H4 (cell line): ENCODE data around the gene FOXK2. TPM values are rescaled to one million over a fixed set of nuclear protein-coding genes. Genes with fewer than 3 reads are reported as not detected.
A peak's percentile ranks its signal among the peaks of the same experiment; 100 is the strongest.

Experiments used
- DNase-seq: peaks from one replicate; pipeline ENCODE4 v3.0.0-alpha.2; 2015; ENCODE audit warnings: low spot score
- total RNA-seq: library from RNA; depleted of rRNA; stranded (reverse); fragments of >200 nt; shearing (Covaris generic); gene quantifications from 2 replicates; pipeline ENCODE4 v1.2.3, GENCODE V29; 2014

Gene FOXK2
- total RNA-seq, 1 experiment from 2014 or later: 26.1 TPM

DNA sequence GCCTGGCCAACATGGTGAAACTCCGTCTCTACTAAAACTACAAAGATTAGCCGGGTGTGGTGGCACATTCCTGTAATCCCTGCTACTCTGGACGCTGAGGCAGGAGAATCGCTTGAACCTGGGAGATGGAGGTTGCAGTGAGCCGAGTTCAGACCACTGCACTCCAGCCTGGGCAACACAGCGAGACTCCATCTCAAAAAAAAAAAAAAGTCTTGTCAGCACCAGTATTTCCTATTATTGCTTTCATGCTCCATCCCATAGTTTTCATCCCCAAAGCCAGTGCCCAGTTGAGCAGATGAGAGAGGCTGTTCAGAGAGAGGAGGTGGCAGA, 70.3 kb downstream of the FOXK2 start:
- DNase-seq: no peak

- DNase-seq: no peak
These were observed 70.7 kb downstream of the FOXK2 start for GRCh38 chr17:82590216-82590615.

- DNase-seq: no peak
These were observed 71.5 kb downstream of the FOXK2 start for GRCh38 chr17:82590881-82591539.

DNA sequence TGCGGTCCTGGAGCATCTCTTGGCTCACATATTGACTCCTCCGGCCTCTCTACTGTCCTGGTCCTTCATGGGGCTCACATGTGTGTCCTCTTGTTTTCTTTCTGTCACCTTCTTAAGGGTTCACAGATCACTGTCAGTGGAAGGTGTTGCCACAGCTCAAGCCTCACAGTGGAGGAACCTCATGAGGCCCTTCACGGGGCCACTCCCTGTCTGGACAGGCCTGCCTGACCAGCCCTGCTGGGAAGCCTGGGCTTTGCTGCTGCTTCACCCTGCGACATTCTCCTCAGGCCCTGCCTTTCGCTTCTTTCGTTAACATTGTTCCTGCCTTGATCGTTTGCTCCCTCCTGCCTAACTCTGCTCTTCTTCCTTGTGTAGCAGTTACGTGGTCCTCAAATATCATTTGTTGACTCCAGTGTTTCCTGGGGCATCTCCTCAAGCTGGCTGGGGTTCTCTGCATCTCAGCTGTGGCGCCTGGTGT, 72.8 kb downstream of the FOXK2 start:
- DNase-seq: no peak

GRCh38 chr17:82592767-82593589, 73.4 kb downstream of the FOXK2 start:
- DNase-seq: peak; percentile 82

GRCh38 chr17:82593590-82594087, 74.1 kb downstream of the FOXK2 start:
- no peak for DNase-seq

- DNase-seq: no peak
These were observed 75.0 kb downstream of the FOXK2 start for GRCh38 chr17:82594571-82594970.

GRCh38 chr17:82595893-82596292, 76.4 kb downstream of the FOXK2 start:
- no peak for DNase-seq

GRCh38 chr17:82596296-82596695, 76.8 kb downstream of the FOXK2 start:
- DNase-seq: no peak

DNA sequence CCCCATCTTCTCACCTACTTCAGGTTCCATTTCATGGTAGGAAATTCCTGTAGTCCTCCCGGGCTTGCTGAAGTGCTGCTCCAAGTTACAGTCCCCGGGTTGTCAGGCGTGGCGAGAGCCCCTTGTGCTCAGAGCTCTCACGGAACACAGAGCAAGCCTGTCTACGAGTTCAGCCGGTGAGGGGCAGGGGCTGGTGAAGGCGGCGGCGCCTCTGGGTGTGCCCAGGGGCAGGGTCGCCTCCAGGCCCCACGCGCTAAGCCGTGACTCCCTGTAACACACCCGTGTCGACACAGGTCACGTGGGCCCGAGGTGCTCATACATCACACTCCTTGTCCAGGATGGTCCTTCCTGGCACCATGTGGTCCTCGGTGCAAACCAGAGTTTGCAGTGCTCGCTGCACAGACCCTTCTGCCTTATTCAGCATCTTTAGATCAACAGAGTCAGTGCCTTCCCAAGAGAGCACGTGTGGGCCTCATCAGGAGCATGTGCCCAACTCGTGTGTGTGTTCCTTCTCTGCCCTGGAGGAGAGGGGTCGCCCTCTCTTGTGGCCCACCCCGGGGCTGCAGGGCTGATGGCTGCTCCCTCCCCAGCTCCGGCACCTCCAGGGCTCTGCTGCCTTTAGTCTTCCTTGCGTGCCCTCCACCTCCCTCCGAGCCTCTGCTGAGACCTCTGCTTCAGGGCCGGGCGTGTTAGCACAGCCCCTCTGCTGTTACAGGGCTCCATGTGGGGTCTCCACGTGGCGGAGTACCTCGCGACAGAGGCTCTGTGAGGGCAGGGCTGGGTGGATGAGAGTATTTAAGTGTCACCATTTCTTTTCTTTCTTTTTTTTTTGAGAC, 77.5 kb downstream of the FOXK2 start:
- no peak for DNase-seq

- DNase-seq: no peak
These were observed 79.0 kb downstream of the FOXK2 start for GRCh38 chr17:82598256-82599119.

- no peak for DNase-seq
These were observed 80.4 kb downstream of the FOXK2 start for GRCh38 chr17:82599674-82600661.

GRCh38 chr17:82600731-82601446, 81.4 kb downstream of the FOXK2 start:
- DNase-seq: no peak

DNA sequence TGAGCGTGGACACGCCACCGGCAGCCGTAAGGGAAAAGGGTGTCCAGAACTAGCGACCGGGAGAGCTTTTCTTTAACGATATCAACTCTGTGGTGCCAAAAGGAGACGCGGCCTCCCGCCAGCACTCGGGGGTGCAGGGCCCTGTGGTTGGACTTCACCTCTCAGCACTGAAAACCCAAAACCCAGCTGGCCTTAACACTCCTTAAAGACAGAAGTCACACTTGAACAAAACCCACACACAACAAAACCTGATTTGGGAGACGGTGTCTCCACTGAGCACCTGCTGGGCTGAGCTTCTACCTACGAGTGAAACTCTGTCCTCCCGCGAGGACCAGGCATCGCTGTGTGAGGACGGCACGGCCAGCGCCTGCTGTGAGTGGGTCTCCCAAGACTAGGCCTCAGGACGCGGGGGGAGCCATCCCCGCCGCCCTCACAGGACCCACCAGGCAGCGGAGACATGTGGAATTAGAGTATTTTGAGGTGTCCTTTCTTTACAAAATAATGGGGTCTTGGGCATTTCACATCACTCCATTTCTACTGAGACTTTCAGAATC, 82.0 kb downstream of the FOXK2 start:
- no peak for DNase-seq

DNA sequence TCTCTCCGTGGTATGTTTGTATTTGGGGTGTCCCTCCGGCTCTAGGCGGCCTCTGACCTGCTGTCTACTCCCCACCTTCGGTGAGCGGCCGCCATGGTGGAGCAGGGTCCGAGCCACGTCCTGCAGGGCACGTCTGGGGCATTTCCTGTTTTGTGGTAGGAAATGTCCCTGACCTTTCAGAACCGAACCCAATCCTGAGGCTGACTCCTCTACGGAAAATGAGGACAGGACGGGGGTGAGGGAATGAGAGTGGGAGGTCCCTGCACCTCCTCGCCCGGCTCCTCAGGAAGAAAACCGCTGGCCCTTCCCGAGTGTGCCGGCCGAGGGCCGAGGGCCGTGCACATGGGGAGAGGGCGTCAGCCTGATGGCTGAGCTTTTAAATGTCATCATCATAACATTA, 83.0 kb downstream of the FOXK2 start:
- DNase-seq: no peak

DNA sequence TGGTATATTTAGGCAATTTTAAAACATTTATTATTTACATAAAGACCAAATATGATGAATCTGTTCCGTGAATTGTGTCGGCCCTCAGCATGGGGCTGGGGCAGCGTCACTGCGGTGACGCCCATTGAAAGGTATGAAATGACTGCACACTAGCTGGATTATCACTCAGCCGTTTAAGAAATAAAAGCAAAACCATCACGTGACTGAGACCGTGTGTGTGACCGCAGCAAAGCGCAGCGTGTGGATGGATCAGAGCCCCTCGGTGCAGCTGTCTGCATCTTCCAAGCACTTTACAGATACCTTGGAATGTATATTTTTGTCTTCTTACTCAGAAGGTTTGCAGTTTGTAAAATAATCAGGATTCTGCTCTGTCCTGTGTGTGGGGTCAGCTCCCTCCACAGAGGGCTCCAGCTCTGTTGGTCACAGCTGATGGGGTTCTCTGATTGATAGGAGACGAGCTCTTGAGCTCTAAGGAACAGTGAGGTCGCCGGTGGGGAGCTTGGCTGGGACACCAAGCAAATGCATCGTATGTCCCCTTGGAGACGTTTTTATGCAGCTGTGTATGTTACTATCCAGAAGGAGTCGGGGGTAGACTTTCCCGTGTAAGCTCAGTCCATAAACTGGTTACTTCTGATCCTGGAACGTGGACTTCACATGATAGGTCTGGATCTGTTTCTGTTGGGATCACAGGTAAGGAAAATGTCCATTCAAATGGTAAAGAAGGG, 83.6 kb downstream of the FOXK2 start:
- no peak for DNase-seq

DNA sequence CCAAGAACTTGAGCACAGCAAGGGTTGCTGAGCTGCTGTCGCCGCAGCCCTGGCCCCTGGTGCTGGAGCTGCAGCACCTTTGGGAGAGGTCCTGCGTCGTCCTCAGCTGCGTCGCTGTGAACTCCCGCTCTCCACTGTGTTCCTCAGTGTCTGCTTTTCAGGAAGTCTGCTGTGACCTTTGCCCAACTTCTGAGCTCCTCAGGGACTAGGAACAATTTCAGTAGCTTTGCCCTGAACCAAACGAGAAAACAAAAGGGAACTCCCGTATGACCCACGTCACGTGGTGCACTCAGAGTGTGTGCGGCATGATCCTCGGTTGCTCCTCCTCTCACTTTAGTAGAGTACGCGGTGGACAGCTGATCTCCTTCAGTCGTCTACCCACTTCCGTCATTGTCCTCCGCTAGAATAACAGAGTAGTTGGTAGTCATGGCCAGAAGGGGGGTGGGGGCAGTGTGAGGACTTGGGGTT, 84.5 kb downstream of the FOXK2 start:
- DNase-seq: no peak

- DNase-seq: no peak
These were observed 85.0 kb downstream of the FOXK2 start for GRCh38 chr17:82604532-82604931.
